Endodermal cell (in vitro differentiated cells): ENCODE results near the gene LRRTM2. TPM values are rescaled to one million over a fixed set of nuclear protein-coding genes. Genes with fewer than 3 reads are reported as not detected.
A peak's percentile ranks its signal among the peaks of the same experiment; 100 is the strongest.

ENCODE experiments used
- DNase-seq: peaks from one replicate; pipeline ENCODE4 v3.0.0-alpha.2; 2017
- H3K27ac ChIP-seq: 2 replicates; pipeline ENCODE4 v1.5.1; 2013; ENCODE audit warnings: mild to moderate bottlenecking, low read depth, low read length, moderate library complexity
- H3K27me3 ChIP-seq: 2 replicates; pipeline ENCODE4 v1.6.1; 2013; ENCODE audit warnings: mild to moderate bottlenecking, low read length, moderate library complexity; ENCODE audit not compliant: insufficient read depth, control insufficient read depth, poor library complexity, severe bottlenecking
- H3K36me3 ChIP-seq: 2 replicates; pipeline ENCODE4 v1.7.0; 2013; ENCODE audit warnings: mild to moderate bottlenecking, low read length, moderate library complexity; ENCODE audit not compliant: control insufficient read depth, insufficient read depth
- H3K4me1 ChIP-seq: one replicate; pipeline ENCODE4 v1.7.0; 2013; ENCODE audit warnings: low read length; ENCODE audit not compliant: control insufficient read depth, insufficient read depth
- H3K4me3 ChIP-seq: 2 replicates; pipeline ENCODE4 v1.5.1; 2013; ENCODE audit warnings: mild to moderate bottlenecking, low read length, moderate library complexity
- H3K9ac ChIP-seq: 2 replicates; pipeline ENCODE4 v1.6.1; 2013; ENCODE audit warnings: mild to moderate bottlenecking, low read length, moderate library complexity; ENCODE audit not compliant: poor library complexity, severe bottlenecking; ENCODE audit errors: extremely low read depth
- H3K9me3 ChIP-seq: 2 replicates; pipeline ENCODE4 v1.6.1; 2013; ENCODE audit warnings: mild to moderate bottlenecking, low read length, moderate library complexity; ENCODE audit not compliant: control insufficient read depth
- H3K27ac Mint-ChIP-seq: 2 replicates; pipeline ENCODE4 v1.8.0; 2020; ENCODE audit warnings: mixed read lengths
- H3K27me3 Mint-ChIP-seq: 2 replicates; pipeline ENCODE4 v1.8.0; 2021; ENCODE audit warnings: mild to moderate bottlenecking, mixed read lengths; ENCODE audit not compliant: insufficient read depth
- H3K36me3 Mint-ChIP-seq: 2 replicates; pipeline ENCODE4 v1.8.0; 2020; ENCODE audit warnings: low read depth, mixed read lengths
- H3K4me1 Mint-ChIP-seq: 2 replicates; pipeline ENCODE4 v1.8.0; 2020; ENCODE audit warnings: mixed read lengths
- H3K4me3 Mint-ChIP-seq: 2 replicates; pipeline ENCODE4 v1.8.0; 2020; ENCODE audit warnings: mild to moderate bottlenecking, moderate library complexity, mixed read lengths
- H3K9me3 Mint-ChIP-seq: 2 replicates; pipeline ENCODE4 v1.8.0; 2020; ENCODE audit warnings: mild to moderate bottlenecking, mixed read lengths
- CTCF ChIP-seq: fragments of 200-600 bp; sonication (generic); conservative IDR thresholded peaks from 2 replicates; pipeline ENCODE4 v1.5.0; 2021; ENCODE audit warnings: antibody characterized with exemption, mild to moderate bottlenecking
- WGBS, 2 experiments: methylation state at CpG; one replicate each; pipeline versions ENCODE4 v1.1.5 to v1.1.7; 2013; ENCODE audit warnings: missing lambda C conversion rate in 2 of 2, mixed read lengths in 1 of 2; ENCODE audit not compliant: insufficient coverage in 1 of 2, insufficient read length in 1 of 2; 5-methylcytosine and 5-hydroxymethylcytosine counted together
- total RNA-seq, 2 donors: library from RNA; stranded (reverse); fragmentation: NEBNext Ultra II Directional in 1 of 2; extraction: Animal tissue kit (Norgen Biotek cat#: 25700) in 1 of 2; gene quantifications; 2 replicates in 1 of 2; 3 replicates in 1 of 2; pipeline ENCODE4 v1.2.1, GENCODE V29; 2021

The LRRTM2 gene
- total RNA-seq, 2 donors from 2014 or later: not detected

- H3K27ac ChIP-seq: no peak overlapping the region
- H3K27me3 ChIP-seq: no peaks in the 10 kb centered on the region
- Mint-ChIP-seq H3K4me3 (no peak overlapping the region), H3K4me1 (peaks cover 5% of the 10 kb centered on the region), H3K27ac (peak overlapping the region; percentile 18), H3K27me3 (no peaks in the 10 kb centered on the region), H3K9me3 (no peaks in the 10 kb centered on the region), H3K36me3 (peaks cover 56% of the 10 kb centered on the region)
- no peaks in the 10 kb centered on the region for H3K9me3 ChIP-seq
- no peak overlapping the region for H3K4me3 ChIP-seq
- H3K9ac ChIP-seq: no peak overlapping the region
- WGBS, 2 experiments: 93 to 100% methylated on average over 4 to 7 of the region's 7 CpGs
- no peaks in the 10 kb centered on the region for H3K4me1 ChIP-seq
- peaks cover 66% of the 10 kb centered on the region for H3K36me3 ChIP-seq
- no peak for DNase-seq
- TF ChIP-seq CTCF: no peak
Observed at GRCh38 chr5:138910546-138911185, 35.5 kb upstream of the LRRTM2 start.

- no peaks in the 10 kb centered on the region for H3K9me3 Mint-ChIP-seq
- no peak overlapping the region for H3K27ac Mint-ChIP-seq
- no peaks in the 10 kb centered on the region for H3K4me1 ChIP-seq
- H3K4me1 Mint-ChIP-seq: peaks cover 5% of the 10 kb centered on the region
- H3K27me3 ChIP-seq: no peaks in the 10 kb centered on the region
- DNase-seq: no peak
- TF ChIP-seq CTCF: no peak
- H3K27ac ChIP-seq: no peak overlapping the region
- H3K4me3 Mint-ChIP-seq: no peak overlapping the region
- 92 to 97% methylated on average over 2 of the region's 2 CpGs for WGBS, 2 experiments
- no peak overlapping the region for H3K4me3 ChIP-seq
- H3K27me3 Mint-ChIP-seq: no peaks in the 10 kb centered on the region
- H3K36me3 Mint-ChIP-seq: peaks cover 57% of the 10 kb centered on the region
- no peak overlapping the region for H3K9ac ChIP-seq
- H3K36me3 ChIP-seq: peaks cover 66% of the 10 kb centered on the region
- no peaks in the 10 kb centered on the region for H3K9me3 ChIP-seq
Observed at GRCh38 chr5:138909734-138910133, 34.6 kb upstream of the LRRTM2 start.

- peaks cover 4% of the 10 kb centered on the region for H3K4me1 Mint-ChIP-seq
- 96% methylated on average over 1 of the region's 1 CpG; no CpG with 5 or more reads in 1 of the 2 experiments for WGBS, 2 experiments
- H3K4me1 ChIP-seq: no peaks in the 10 kb centered on the region
- no peaks in the 10 kb centered on the region for H3K9me3 ChIP-seq
- no peaks in the 10 kb centered on the region for H3K27me3 ChIP-seq
- H3K27ac Mint-ChIP-seq: no peak overlapping the region
- H3K36me3 Mint-ChIP-seq: peaks cover 83% of the 10 kb centered on the region
- H3K9me3 Mint-ChIP-seq: no peaks in the 10 kb centered on the region
- TF ChIP-seq CTCF: no peak
- peaks cover 69% of the 10 kb centered on the region for H3K36me3 ChIP-seq
- DNase-seq: no peak
- no peak overlapping the region for H3K27ac ChIP-seq
- no peaks in the 10 kb centered on the region for H3K27me3 Mint-ChIP-seq
- H3K4me3 ChIP-seq: no peak overlapping the region
- no peak overlapping the region for H3K9ac ChIP-seq
- H3K4me3 Mint-ChIP-seq: no peak overlapping the region
Observed at GRCh38 chr5:138905541-138905940, 30.4 kb upstream of the LRRTM2 start.
